Measurements from ENCODE around the gene PPP1R3G.

Gene PPP1R3G

DNA sequence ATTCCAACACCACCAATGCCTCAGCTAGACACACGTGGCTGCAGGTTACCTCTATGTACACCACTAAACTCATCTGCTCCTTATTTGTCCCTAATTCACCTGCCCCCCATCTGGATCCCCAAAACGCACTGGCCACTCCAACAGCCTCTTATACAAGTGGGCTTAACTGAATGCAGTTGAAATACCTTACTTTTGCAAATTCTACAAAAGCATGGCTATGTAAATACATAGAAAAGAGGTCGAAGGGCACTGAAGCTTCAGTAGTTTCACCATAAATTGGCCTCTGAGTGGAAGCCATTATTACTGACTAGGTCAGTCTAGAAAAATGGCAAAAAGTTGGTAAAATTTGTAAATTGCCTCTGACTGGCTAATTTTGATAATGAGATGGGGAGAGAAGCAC is 11.1 kb upstream of the PPP1R3G start:
- no peak for DNase-seq

DNA sequence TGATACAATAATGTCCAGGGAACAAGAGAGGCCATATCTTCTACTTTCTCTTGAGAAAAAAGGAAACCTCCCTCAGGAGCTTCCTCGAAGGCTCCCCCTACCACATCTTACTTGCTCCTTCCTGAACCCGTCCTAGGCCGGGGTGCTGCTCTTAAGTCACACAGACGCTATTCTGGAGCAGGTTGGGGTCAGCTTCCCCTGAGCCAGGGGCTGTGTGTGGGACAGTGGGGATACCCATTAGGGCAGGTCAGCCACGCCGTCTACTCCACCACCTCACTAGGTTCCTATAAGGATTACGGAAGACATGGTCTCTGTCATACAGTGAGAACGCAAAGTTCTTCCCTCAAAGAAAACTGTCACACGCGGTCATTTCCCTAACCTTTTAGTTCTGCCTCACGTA is 8.2 kb upstream of the PPP1R3G start:
- DNase-seq = no peak

DNA sequence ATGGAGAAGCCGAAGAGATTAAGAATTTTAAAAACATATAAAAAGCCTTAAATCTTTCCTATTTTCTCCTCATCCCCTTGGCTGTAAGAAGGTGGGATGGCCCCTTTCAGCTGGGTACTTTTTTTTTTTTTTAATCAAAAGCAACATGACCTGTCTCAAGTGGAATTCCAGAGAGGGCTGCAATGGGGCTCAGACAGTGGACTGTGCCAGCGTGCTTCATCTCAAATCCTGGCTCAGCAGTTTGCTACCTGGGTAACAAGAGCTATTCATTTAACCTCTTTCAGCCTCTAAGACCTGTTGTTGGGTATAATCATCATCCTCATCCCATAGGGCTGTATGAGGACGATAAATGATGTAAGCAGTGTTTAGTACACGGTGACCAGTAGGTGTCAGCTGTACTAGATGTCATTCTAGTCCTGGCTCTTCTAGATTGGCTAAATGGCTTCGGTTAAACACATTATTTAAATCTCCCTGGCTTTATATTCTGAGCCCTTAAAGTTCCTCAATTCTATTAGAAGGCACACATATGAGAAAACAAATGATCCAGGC is 6.9 kb upstream of the PPP1R3G start:
- DNase-seq = no peak

DNA sequence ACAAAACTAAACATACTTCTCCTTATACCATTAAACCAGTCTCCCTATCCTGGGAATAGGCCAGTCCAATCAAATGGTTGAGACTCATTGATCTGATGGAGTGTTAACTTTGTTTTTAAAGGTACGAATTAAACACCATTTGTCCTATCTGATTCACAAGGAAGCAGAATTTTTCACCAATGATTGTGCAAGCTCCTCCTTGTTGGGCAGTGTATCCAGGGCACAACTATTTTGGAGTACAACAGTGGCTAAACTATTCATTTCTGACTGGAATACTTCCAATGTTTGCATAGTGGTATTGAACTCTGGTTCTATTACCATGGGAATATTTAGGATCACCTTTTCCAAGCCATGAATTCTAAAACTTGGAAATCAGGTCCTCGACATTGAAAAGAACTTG is 5.4 kb upstream of the PPP1R3G start:
- DNase-seq = no peak

DNA sequence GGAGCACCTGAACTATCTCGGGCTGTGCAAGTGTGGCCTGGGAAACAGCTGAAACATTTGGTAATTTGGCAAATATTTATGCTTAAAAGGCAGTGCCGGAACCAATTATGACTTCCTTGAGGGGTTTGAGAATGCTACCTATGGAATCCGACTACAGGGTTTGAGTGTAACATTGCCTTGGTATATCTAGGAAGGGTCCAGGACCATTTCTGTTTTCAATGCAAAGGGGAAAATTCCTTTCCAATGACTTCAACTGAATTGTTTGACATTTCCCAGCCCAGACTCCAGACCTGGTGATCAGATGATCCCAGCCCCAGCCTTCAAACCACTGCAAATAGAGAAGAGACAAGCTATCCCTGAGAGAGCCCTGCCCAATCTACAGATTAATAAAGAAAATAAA is 4.6 kb upstream of the PPP1R3G start:
- DNase-seq = no peak

DNA sequence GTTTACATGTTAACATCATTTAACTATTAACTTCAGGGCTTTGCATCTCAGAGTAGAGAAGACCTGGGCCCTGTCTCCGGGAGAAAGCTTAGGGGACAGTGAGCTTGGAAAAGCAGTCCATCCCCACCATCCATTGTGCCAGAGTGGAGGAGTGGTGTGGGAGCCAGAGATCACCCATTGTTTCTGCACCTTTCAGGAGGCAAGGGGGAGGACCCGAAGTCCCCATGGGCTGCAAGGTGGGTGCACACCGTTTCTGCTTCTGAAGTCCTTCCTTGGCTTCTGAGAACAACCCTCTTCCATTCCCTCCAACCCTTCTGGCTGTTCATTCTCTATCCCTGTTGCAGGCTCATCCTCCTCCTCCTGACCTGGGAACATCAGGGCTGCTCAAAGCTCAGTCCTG is 4.0 kb upstream of the PPP1R3G start:
- DNase-seq = no peak

DNA sequence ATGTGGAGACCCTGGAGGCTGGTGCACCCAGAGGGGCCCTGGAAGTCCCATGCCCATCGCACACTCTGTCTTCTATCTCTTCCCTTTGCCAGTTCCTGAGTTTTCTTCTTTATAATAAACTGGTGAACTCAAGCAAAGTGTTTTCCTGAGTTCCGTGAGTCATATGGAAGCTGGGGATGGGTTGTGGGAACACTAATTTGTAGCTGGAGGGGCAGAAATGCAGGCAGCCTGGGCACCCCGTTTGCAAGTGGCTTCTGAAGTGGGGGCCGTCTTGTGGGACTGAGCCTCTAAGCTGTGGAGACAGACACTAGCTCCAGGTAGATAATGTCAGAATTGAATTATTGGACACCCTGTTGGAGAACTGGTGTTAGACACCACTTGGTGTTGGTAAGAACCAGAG is 3.2 kb upstream of the PPP1R3G start:
- no peak for DNase-seq

GRCh38 chr6:5082487-5083306 is 2.4 kb upstream of the PPP1R3G start:
- DNase-seq = no peak

DNA sequence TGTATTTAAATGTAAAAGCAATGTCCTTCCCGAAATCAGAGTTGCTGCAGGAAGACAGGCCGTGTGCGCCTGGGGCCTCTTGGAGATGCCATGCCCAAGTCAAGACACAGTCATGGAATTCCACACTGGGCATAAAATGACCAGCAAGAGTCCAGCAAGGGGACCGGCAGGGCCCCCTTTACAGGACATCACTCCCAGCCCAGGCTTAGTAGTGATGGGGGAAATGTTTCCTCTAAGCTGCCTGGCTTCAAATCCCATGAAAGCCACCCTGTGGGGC is 1.9 kb upstream of the PPP1R3G start:
- DNase-seq = no peak

GRCh38 chr6:5083813-5084359 is 1.3 kb upstream of the PPP1R3G start:
- DNase-seq = no peak

DNA sequence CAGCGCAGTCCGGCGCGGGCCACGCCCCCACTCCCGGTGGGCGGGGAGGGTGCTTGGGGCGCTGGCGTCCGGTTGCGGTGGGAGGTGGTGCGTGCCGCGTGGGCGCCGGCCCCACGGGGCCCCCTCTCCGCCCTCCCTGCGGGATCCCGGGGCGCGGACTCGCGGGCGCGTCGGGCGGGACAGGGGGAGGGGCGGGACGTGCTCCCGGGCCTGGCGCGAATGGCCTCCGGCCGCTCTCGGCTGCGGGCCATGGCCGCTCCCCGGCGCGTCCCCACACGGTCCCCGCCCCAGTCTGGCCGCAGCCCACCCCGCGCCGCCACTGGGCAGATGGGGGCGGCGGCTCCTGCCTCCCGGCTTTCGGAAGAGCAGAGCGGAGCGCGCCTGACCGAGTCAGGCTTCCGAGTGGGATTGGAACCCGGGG is 771 bp upstream of the PPP1R3G start:
- DNase-seq = no peak

- DNase-seq = no peak
Observed at GRCh38 chr6:5085648-5086293, 630 bp downstream of the PPP1R3G start.

DNA sequence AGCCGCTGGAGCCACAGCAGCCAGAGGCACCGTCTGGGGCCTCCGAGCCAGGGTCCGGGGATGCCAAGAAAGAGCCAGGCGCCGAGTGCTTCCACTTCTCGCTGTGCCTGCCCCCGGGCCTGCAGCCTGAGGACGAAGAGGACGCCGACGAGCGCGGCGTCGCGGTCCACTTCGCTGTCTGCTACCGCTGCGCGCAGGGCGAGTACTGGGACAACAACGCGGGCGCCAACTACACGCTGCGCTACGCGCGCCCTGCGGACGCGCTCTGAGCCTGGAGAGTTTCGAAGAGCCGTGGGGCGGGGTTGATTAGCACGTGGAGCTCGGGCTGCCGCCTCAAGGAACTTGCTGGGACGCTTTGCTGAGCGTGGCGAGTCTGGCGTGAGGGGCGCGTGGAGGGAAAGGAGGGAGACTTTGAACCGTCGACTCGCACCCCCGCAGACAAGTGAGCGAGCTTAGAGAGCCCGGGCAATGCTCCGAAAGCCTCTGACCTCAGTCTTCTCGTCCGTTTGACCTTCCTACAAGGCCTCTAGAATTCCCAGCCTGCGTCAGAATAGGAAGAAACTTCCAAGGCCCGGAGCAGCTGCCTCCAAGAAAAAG is 1.3 kb downstream of the PPP1R3G start:
- no peak for DNase-seq

DNA sequence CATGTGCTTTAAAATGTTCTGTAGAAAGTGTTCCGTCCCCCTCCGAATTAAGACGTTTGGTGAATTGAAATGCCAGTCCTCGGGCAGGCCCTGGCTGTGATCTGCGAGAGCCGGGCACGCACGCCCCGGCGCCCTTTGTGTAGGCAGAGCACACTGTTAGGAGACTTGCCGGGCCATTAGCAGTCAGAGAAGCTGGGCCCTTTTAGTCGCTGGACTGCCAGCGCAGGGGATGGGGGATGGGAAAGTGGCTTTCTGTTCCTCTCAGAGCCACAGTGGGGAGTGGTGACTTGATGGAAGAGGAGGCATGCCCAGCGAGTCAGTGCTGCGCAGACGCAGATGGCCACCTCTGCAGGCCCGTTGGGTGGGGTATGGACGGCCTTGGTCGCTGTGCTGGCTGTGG is 2.2 kb downstream of the PPP1R3G start:
- DNase-seq = peak; percentile 19

- no peak for DNase-seq
Observed at GRCh38 chr6:5088780-5089179, 3.6 kb downstream of the PPP1R3G start.

GRCh38 chr6:5089481-5090438 is 4.6 kb downstream of the PPP1R3G start:
- no peak for DNase-seq

- DNase-seq = no peak
Observed at GRCh38 chr6:5090603-5091002, 5.5 kb downstream of the PPP1R3G start.

- DNase-seq = no peak
Observed at GRCh38 chr6:5091210-5092069, 6.3 kb downstream of the PPP1R3G start.

DNA sequence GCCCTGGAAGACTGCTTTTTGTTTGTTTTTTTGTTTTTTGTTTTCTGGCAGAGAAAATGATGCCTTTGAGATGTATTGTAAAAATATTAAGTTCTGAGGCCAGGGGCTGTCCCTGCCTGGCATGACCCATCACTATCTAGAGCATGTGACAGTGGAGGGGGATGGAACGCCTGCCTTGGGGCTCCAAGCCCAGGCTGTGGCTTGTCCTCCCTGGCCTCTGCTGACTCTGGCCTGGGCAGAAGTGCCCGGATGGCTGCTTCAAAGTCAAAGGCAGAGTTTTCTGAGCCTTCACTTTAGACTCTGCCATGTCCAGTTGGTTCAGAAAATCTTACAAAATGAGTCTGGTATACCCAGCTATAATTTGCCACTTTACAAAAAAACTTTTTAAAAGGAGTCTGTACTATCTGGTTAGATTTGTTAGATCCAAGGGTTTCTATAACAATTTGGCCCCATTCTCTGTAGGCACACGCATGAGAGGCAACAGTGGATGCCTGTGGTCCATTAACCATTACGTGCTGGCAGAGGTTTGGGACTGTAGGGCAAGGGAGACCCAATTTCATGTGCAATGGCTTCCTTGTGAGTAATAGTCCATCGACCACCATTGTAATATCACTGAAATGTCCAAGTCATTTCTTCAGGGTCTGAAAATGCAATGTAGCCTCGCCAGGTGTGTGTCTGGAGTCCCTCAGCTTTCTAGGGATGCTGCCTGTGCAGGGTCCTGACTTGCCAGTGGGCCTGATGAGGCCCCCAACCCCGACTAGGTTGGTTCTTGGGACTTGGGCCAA is 8.3 kb downstream of the PPP1R3G start:
- DNase-seq = no peak

DNA sequence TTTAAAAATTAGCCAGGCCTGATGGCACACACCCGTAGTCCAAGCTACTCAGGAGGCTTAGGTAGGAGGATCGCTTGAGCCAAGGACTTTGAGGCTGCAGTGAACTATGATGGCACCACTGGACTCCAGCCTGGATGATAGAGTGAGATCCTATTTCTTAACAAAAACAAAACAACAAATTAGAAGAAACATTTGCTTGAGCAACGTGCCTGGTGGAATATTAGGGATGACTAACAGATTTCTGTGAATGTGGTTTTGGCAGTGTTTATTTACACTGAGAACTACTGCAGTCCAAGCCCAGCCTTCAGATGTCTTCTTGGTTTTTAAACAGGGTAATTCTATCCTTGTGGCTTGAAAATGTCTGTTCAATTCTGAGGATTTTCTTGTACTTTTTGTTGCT is 9.2 kb downstream of the PPP1R3G start:
- DNase-seq = no peak

DNA sequence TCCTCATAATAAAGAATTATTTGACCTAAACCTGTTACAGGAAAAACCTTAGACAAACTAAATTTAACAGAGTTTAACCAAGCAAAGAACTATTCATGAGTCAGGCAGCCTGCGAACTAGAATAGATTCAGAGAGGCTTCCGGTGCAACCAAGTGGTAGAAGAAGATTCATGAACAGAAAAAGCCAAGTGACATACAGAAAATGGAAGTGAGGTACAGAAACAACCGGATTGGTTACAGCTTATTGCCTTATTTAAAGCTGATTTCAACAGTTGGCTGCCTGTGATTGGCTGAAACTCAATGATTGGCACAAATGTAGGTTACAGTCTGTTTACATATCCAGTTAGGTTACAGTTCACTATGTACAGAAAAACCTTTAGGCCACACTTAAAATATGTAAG is 10.1 kb downstream of the PPP1R3G start:
- no peak for DNase-seq

Measured in CD4-positive, alpha-beta T cell treated with Interleukin-4 for 4 hours (primary cell).